Measurements from ENCODE around the gene EDN1.
"Not testable (repeated sequence)": the region's sequence is repeated elsewhere in the genome, so short reads cannot be mapped to it uniquely, and the experiment has no call there.

EDN1 gene

GRCh38 chr6:12295558-12296254, 5.5 kb downstream of the EDN1 start:
- no peak for DNase-seq

- no peak for DNase-seq
These were observed 6.1 kb downstream of the EDN1 start for GRCh38 chr6:12296255-12296573.

GRCh38 chr6:12296604-12297003, 6.4 kb downstream of the EDN1 start:
- no peak for DNase-seq

- no peak for DNase-seq
These were observed 7.3 kb downstream of the EDN1 start for GRCh38 chr6:12297363-12298016.

GRCh38 chr6:12298017-12298978, 8.1 kb downstream of the EDN1 start:
- no peak for DNase-seq

GRCh38 chr6:12298995-12299394, 8.8 kb downstream of the EDN1 start:
- no peak for DNase-seq

- DNase-seq, result no peak
These were observed 10.9 kb downstream of the EDN1 start for GRCh38 chr6:12301018-12301417.

- DNase-seq, result no peak
These were observed 14.3 kb downstream of the EDN1 start for GRCh38 chr6:12304487-12304886.

- DNase-seq, result no peak
These were observed 18.9 kb downstream of the EDN1 start for GRCh38 chr6:12309070-12309469.

GRCh38 chr6:12311106-12311505, 20.9 kb downstream of the EDN1 start:
- DNase-seq, result no peak

GRCh38 chr6:12312736-12313135, 22.6 kb downstream of the EDN1 start:
- DNase-seq, result no peak

GRCh38 chr6:12313306-12313991, 23.3 kb downstream of the EDN1 start:
- DNase-seq, result no peak

- no peak for DNase-seq
These were observed 23.9 kb downstream of the EDN1 start for GRCh38 chr6:12313992-12314589.

- DNase-seq, result no peak
These were observed 24.6 kb downstream of the EDN1 start for GRCh38 chr6:12314751-12315150.

- no peak for DNase-seq
These were observed 25.3 kb downstream of the EDN1 start for GRCh38 chr6:12315292-12316081.

- DNase-seq, result no peak
These were observed 28.6 kb downstream of the EDN1 start for GRCh38 chr6:12318749-12319148.

GRCh38 chr6:12320074-12320473, 29.9 kb downstream of the EDN1 start:
- not testable (repeated sequence) for DNase-seq

GRCh38 chr6:12324099-12324498, 33.9 kb downstream of the EDN1 start:
- no peak for DNase-seq

- DNase-seq, result no peak
These were observed 34.6 kb downstream of the EDN1 start for GRCh38 chr6:12324748-12325147.

GRCh38 chr6:12325872-12326271, 35.7 kb downstream of the EDN1 start:
- DNase-seq, result no peak

- DNase-seq, result no peak
These were observed 37.2 kb downstream of the EDN1 start for GRCh38 chr6:12327391-12327790.

GRCh38 chr6:12327988-12328387, 37.8 kb downstream of the EDN1 start:
- DNase-seq, result no peak
